ENCODE data around the gene NLE1.
"Not testable (repeated sequence)": the region's sequence is repeated elsewhere in the genome, so short reads cannot be mapped to it uniquely, and the experiment has no call there.

NLE1 gene

GRCh38 chr17:35162755-35163154 lies 20.7 kb upstream of the NLE1 start:
- no peak for DNase-seq (ENCODE audit: low read depth)

- DNase-seq (ENCODE audit: low read depth) = no peak
Measured at GRCh38 chr17:35161281-35161761, 19.2 kb upstream of the NLE1 start.

- no peak for DNase-seq (ENCODE audit: low read depth)
Measured at GRCh38 chr17:35160354-35161201, 18.5 kb upstream of the NLE1 start.

- DNase-seq (ENCODE audit: low read depth) = no peak
Measured at GRCh38 chr17:35159940-35160339, 17.8 kb upstream of the NLE1 start.

- DNase-seq (ENCODE audit: low read depth) = no peak
Measured at GRCh38 chr17:35155246-35155645, 13.1 kb upstream of the NLE1 start.

GRCh38 chr17:35154196-35155165 lies 12.4 kb upstream of the NLE1 start:
- DNase-seq (ENCODE audit: low read depth) = no peak

GRCh38 chr17:35152421-35153140 lies 10.5 kb upstream of the NLE1 start:
- no peak for DNase-seq (ENCODE audit: low read depth)

- DNase-seq (ENCODE audit: low read depth) = not testable (repeated sequence)
Measured at GRCh38 chr17:35151080-35151479, 9.0 kb upstream of the NLE1 start.

GRCh38 chr17:35149941-35150340 lies 7.8 kb upstream of the NLE1 start:
- no peak for DNase-seq (ENCODE audit: low read depth)

GRCh38 chr17:35148144-35148543 lies 6.0 kb upstream of the NLE1 start:
- no peak for DNase-seq (ENCODE audit: low read depth)

- no peak for DNase-seq (ENCODE audit: low read depth)
Measured at GRCh38 chr17:35147375-35147905, 5.3 kb upstream of the NLE1 start, which contains the start of gene UNC45B. Gene UNC45B (plus strand): TSS chr17:35147817. CDS start chr17:35148264, 447 bp downstream.

- DNase-seq (ENCODE audit: low read depth) = no peak
Measured at GRCh38 chr17:35146214-35146833, 4.2 kb upstream of the NLE1 start.

- no peak for DNase-seq (ENCODE audit: low read depth)
Measured at GRCh38 chr17:35144840-35145239, 2.7 kb upstream of the NLE1 start.

- DNase-seq (ENCODE audit: low read depth) = no peak
Measured at GRCh38 chr17:35142467-35142796, 329 bp upstream of the NLE1 start.

GRCh38 chr17:35138218-35138617 lies 3.9 kb downstream of the NLE1 start:
- no peak for DNase-seq (ENCODE audit: low read depth)

GRCh38 chr17:35135322-35135721 lies 6.8 kb downstream of the NLE1 start:
- DNase-seq (ENCODE audit: low read depth) = no peak

GRCh38 chr17:35132816-35133550 lies 9.1 kb downstream of the NLE1 start:
- DNase-seq (ENCODE audit: low read depth) = no peak

- DNase-seq (ENCODE audit: low read depth) = no peak
Measured at GRCh38 chr17:35132099-35132498, 10.0 kb downstream of the NLE1 start.

GRCh38 chr17:35130392-35130791 lies 11.7 kb downstream of the NLE1 start:
- no peak for DNase-seq (ENCODE audit: low read depth)

- DNase-seq (ENCODE audit: low read depth) = no peak
Measured at GRCh38 chr17:35129973-35130351, 12.1 kb downstream of the NLE1 start.
